Epithelial cell of esophagus (primary cell): ENCODE measurements around the gene PRR33.

Experiments used
- DNase-seq: peaks from one replicate; pipeline ENCODE4 v3.0.0; 2010; ENCODE audit warnings: low read depth
- H3K4me3 ChIP-seq: 2 replicates; pipeline ENCODE4 v1.5.1; 2011; ENCODE audit warnings: mild to moderate bottlenecking, low read length, control low read depth
- TF ChIP-seq, protein P1 (sequence below): IDR thresholded peaks from 2 replicates; pipeline ENCODE4 v1.5.1; 2011; ENCODE audit warnings: low read depth, mild to moderate bottlenecking, low read length, control low read depth, inconsistent platforms; ENCODE audit not compliant: insufficient read depth; ENCODE audit errors: missing control alignments

The PRR33 gene

GRCh38 chr11:1931341-1932104 lies 39.8 kb upstream of the PRR33 start:
- no peak overlapping the region for H3K4me3 ChIP-seq
- TF ChIP-seq, protein P1, sequence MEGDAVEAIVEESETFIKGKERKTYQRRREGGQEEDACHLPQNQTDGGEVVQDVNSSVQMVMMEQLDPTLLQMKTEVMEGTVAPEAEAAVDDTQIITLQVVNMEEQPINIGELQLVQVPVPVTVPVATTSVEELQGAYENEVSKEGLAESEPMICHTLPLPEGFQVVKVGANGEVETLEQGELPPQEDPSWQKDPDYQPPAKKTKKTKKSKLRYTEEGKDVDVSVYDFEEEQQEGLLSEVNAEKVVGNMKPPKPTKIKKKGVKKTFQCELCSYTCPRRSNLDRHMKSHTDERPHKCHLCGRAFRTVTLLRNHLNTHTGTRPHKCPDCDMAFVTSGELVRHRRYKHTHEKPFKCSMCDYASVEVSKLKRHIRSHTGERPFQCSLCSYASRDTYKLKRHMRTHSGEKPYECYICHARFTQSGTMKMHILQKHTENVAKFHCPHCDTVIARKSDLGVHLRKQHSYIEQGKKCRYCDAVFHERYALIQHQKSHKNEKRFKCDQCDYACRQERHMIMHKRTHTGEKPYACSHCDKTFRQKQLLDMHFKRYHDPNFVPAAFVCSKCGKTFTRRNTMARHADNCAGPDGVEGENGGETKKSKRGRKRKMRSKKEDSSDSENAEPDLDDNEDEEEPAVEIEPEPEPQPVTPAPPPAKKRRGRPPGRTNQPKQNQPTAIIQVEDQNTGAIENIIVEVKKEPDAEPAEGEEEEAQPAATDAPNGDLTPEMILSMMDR: no peak
- peak; percentile 42 for DNase-seq

DNA sequence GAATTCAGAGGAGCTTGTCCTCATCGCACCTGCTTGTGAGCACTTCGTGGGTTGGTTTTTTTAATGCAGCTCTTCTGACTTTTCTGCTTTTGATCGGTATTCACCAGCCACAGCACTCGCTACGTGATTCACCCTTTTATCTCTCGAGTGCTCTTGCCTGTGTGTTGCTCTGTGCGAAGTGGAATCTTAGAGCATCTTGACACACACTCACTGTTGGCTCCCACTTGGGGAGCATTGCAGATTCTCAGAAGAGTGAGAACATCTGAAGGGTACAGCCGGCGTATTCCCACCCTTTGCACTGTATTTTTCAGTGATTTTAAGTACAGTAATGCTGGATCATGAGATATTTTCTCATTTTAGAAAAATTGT lies 38.8 kb upstream of the PRR33 start:
- H3K4me3 ChIP-seq: no peak overlapping the region
- TF ChIP-seq, protein P1: no peak
- no peak for DNase-seq

- TF ChIP-seq, protein P1: no peak
- no peak for DNase-seq
- no peak overlapping the region for H3K4me3 ChIP-seq
These were observed 38.1 kb upstream of the PRR33 start for GRCh38 chr11:1929621-1930461.

GRCh38 chr11:1928891-1929541 lies 37.3 kb upstream of the PRR33 start:
- TF ChIP-seq, protein P1: no peak
- H3K4me3 ChIP-seq: no peak overlapping the region
- DNase-seq: no peak

GRCh38 chr11:1928470-1928890 lies 36.8 kb upstream of the PRR33 start:
- DNase-seq: no peak
- H3K4me3 ChIP-seq: no peak overlapping the region
- TF ChIP-seq, protein P1: no peak

- TF ChIP-seq, protein P1: no peak
These were observed 36.3 kb upstream of the PRR33 start for GRCh38 chr11:1927848-1928469.

More at GRCh38 chr11:1927848-1928469, 36.3 kb upstream of the PRR33 start:
- H3K4me3 ChIP-seq: no peak overlapping the region
- no peak for DNase-seq
